ENCODE results near the gene ASXL1. TPM values are rescaled to one million over a fixed set of nuclear protein-coding genes. Genes with fewer than 3 reads are reported as not detected.

The ASXL1 gene
- total and polyA plus RNA-seq, 2 experiments from 2014 or later = 10.4 to 29.0 TPM

DNA sequence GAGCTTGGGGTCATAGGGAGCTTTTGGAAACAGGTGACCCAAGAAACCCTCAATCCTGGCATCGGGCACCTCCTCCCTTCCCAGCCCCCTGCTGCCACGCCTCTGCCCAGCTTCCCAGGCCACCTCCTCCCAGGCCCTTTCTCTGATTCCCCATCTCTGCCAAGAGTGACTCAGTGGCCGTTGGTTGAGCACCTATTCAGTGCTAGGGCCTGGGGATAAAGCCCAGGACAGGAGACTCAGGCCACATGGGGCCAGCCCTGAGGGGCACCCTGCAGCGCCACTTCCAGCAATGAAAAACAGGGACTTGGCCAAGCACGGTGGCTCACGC is 110.1 kb downstream of the ASXL1 start (continued):
- TF ChIP-seq, protein P1, sequence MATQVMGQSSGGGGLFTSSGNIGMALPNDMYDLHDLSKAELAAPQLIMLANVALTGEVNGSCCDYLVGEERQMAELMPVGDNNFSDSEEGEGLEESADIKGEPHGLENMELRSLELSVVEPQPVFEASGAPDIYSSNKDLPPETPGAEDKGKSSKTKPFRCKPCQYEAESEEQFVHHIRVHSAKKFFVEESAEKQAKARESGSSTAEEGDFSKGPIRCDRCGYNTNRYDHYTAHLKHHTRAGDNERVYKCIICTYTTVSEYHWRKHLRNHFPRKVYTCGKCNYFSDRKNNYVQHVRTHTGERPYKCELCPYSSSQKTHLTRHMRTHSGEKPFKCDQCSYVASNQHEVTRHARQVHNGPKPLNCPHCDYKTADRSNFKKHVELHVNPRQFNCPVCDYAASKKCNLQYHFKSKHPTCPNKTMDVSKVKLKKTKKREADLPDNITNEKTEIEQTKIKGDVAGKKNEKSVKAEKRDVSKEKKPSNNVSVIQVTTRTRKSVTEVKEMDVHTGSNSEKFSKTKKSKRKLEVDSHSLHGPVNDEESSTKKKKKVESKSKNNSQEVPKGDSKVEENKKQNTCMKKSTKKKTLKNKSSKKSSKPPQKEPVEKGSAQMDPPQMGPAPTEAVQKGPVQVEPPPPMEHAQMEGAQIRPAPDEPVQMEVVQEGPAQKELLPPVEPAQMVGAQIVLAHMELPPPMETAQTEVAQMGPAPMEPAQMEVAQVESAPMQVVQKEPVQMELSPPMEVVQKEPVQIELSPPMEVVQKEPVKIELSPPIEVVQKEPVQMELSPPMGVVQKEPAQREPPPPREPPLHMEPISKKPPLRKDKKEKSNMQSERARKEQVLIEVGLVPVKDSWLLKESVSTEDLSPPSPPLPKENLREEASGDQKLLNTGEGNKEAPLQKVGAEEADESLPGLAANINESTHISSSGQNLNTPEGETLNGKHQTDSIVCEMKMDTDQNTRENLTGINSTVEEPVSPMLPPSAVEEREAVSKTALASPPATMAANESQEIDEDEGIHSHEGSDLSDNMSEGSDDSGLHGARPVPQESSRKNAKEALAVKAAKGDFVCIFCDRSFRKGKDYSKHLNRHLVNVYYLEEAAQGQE (IDR thresholded peaks at IDR 0.05; ENCODE audit: unreplicated experiment) = no peak
- TF ChIP-seq, protein P2, sequence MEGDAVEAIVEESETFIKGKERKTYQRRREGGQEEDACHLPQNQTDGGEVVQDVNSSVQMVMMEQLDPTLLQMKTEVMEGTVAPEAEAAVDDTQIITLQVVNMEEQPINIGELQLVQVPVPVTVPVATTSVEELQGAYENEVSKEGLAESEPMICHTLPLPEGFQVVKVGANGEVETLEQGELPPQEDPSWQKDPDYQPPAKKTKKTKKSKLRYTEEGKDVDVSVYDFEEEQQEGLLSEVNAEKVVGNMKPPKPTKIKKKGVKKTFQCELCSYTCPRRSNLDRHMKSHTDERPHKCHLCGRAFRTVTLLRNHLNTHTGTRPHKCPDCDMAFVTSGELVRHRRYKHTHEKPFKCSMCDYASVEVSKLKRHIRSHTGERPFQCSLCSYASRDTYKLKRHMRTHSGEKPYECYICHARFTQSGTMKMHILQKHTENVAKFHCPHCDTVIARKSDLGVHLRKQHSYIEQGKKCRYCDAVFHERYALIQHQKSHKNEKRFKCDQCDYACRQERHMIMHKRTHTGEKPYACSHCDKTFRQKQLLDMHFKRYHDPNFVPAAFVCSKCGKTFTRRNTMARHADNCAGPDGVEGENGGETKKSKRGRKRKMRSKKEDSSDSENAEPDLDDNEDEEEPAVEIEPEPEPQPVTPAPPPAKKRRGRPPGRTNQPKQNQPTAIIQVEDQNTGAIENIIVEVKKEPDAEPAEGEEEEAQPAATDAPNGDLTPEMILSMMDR (conservative IDR thresholded peaks at IDR 0.05; ENCODE audit: low read depth in 2 of 2) = no peak
- TF ChIP-seq STAT1 (IDR thresholded peaks at IDR 0.05; ENCODE audit: unreplicated experiment) (no peak), ZNF331 (CRISPR knock-in tag; IDR thresholded peaks at IDR 0.05; ENCODE audit: low read depth) (no peak), ZNF114 (CRISPR knock-in tag; IDR thresholded peaks at IDR 0.05) (no peak)

DNA sequence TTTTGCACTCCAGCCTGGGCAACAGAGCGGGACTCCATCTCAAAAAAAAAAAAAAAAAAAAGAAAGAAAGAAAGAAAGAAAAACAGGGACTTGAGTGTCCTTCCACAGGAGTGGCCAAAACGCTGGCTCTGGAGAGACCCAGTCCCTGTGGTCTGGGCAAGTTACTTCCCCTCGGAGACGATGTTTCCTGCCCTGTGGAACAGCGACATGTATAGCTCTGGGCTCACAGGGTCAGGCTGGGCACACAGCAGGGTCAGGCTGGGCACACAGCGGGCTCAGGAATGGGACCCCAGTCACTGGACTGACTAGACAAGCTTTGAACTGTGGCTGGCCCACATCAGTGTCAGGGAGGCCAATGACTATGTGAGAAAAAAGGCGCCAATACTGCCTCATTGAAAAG is 110.7 kb downstream of the ASXL1 start:
- no peaks in the 10 kb centered on the region for H3K9me2 ChIP-seq (ENCODE audit: insufficient read depth)
- peaks cover 72% of the 10 kb centered on the region for H3K79me2 ChIP-seq (replicated peaks; ENCODE audit: insufficient read depth)
- Mint-ChIP-seq H3K36me3 (ENCODE audit: low read depth) (peaks cover 12% of the 10 kb centered on the region; the same call in 2 of the 3 replicates), H3K4me3 (no peak overlapping the region), H3K27ac (no peak overlapping the region), H3K4me1 (peaks cover 29% of the 10 kb centered on the region), H3K9me3 (no peaks in the 10 kb centered on the region), H3K27me3 (ENCODE audit: insufficient read depth, low read depth, poor library complexity) (peaks cover 15% of the 10 kb centered on the region)
- H3K4me3 ChIP-seq = no peak overlapping the region
- DNase-seq (ENCODE audit: low spot score) (no peak), ATAC-seq (no peak)
- H3K36me3 ChIP-seq (ENCODE audit: insufficient read depth) = peaks cover 5% of the 10 kb centered on the region; the same call in 1 of the 2 replicates
- peaks cover 41% of the 10 kb centered on the region for H4K20me1 ChIP-seq (replicated peaks; ENCODE audit: insufficient read depth)
- peaks cover 45% of the 10 kb centered on the region for H3K4me1 ChIP-seq (ENCODE audit: insufficient read depth)
- H3F3A ChIP-seq (replicated peaks; ENCODE audit: low read depth) = peaks cover 16% of the 10 kb centered on the region
- H3K27ac ChIP-seq (ENCODE audit: low read depth) = 0 out of 2 replicates have a peak overlapping the region, but pooled peaks have one; percentile 69
- H3K27me3 ChIP-seq (ENCODE audit: insufficient read depth) = no peaks in the 10 kb centered on the region
- TF ChIP-seq EZH2 (IDR thresholded peaks at IDR 0.05; ENCODE audit: low read depth, unreplicated experiment) (no peak), EZH2phosphoT487 (IDR thresholded peaks at IDR 0.05; ENCODE audit: unreplicated experiment) (no peak), JUNB (IDR thresholded peaks at IDR 0.05; ENCODE audit: unreplicated experiment) (no peak), ZNF114 (CRISPR knock-in tag; IDR thresholded peaks at IDR 0.05) (no peak), ZNF331 (CRISPR knock-in tag; IDR thresholded peaks at IDR 0.05; ENCODE audit: low read depth) (no peak), STAT1 (IDR thresholded peaks at IDR 0.05; ENCODE audit: unreplicated experiment) (no peak), POLR2AphosphoS5 (IDR thresholded peaks at IDR 0.05; ENCODE audit: low read depth) (no peak)
- TF ChIP-seq, protein P3, sequence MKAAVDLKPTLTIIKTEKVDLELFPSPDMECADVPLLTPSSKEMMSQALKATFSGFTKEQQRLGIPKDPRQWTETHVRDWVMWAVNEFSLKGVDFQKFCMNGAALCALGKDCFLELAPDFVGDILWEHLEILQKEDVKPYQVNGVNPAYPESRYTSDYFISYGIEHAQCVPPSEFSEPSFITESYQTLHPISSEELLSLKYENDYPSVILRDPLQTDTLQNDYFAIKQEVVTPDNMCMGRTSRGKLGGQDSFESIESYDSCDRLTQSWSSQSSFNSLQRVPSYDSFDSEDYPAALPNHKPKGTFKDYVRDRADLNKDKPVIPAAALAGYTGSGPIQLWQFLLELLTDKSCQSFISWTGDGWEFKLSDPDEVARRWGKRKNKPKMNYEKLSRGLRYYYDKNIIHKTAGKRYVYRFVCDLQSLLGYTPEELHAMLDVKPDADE (IDR thresholded peaks at IDR 0.05) = no peak
- H3K4me2 ChIP-seq = no peak overlapping the region
- H2AFZ ChIP-seq = no peak overlapping the region

All from GM23338 (cell line).